ENCODE results near the gene KLHL17.

DNA sequence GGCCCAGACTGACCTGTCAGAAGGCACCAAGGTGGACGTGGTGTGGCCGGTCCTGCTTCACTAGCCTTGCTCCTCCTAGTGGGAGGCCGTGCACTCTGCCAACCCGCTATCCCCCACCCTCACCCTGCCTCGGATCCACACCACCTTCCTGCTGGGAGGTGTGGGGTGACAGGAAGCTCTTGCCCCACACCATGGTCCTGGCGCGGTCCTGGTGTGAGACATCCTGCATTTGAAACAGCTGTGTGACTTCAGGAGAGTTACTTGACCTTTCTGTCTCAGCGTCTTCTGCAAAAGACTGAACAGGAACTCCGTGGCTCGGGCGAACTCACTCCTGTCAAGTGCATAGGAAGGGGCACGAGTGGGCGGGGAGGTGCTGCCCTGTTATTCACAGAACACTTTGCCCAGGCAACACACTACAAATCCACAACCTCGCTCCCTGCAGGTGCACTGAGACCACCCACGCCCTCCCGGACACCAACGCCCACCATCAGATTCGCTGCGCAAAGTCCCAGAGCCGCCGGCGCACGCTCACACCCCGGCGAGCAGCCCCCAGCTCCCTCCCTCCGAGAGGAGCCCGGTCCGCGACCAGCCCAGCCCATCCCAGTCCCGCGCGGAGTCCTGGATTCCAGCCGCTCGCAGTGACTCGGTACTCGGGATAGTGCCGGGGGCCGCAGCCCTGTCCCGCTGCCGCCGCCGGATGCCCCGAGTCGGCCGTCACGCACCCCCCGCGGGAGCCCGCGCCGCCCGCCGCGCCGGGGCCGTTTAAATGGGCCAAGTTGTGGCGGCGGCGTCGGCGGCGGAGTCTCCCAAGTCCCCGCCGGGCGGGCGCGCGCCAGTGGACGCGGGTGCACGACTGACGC lies 37.0 kb upstream of the KLHL17 start, which contains the start of gene SAMD11:
- TF ChIP-seq POLR2A (IDR thresholded peaks at IDR 0.05) = no peak
- TF ChIP-seq, protein P1, sequence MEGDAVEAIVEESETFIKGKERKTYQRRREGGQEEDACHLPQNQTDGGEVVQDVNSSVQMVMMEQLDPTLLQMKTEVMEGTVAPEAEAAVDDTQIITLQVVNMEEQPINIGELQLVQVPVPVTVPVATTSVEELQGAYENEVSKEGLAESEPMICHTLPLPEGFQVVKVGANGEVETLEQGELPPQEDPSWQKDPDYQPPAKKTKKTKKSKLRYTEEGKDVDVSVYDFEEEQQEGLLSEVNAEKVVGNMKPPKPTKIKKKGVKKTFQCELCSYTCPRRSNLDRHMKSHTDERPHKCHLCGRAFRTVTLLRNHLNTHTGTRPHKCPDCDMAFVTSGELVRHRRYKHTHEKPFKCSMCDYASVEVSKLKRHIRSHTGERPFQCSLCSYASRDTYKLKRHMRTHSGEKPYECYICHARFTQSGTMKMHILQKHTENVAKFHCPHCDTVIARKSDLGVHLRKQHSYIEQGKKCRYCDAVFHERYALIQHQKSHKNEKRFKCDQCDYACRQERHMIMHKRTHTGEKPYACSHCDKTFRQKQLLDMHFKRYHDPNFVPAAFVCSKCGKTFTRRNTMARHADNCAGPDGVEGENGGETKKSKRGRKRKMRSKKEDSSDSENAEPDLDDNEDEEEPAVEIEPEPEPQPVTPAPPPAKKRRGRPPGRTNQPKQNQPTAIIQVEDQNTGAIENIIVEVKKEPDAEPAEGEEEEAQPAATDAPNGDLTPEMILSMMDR (IDR thresholded peaks at IDR 0.05) = no peak
